GM12878 (cell line): ENCODE measurements around the gene LGMN. TPM values are rescaled to one million over a fixed set of nuclear protein-coding genes. Genes with fewer than 3 reads are reported as not detected.

Source experiments
- ATAC-seq: fragments of 200-7000 bp; cut with Tn5 transposase; 3 replicates; pipeline ENCODE4 v1.9.1; 2020; ENCODE audit warnings: mild to moderate bottlenecking, moderate library complexity
- BruUV-seq: library from RNA; stranded (reverse); fragments of 400-500 nt; replicated peaks from 2 replicates; lab custom pipeline; 2021; lab: Mats Ljungman, UMichigan
- CTCF ChIA-PET: fragments of 300-600 bp; sonication (Branson Sonifier 250); formaldehyde crosslinking; extraction: SDS; loops from one replicate; lab custom pipeline; 2021; ENCODE audit warnings: inconsistent platforms; lab: Yijun Ruan, JAX
- POLR2A ChIA-PET: fragments of 350-600 bp; formaldehyde crosslinking; extraction: SDS; loops from one replicate; lab custom pipeline; 2021; ENCODE audit warnings: inconsistent platforms; lab: Charles Lee
- RAD21 ChIA-PET: fragments of 300-600 bp; sonication (Branson Sonifier 250); formaldehyde crosslinking; loops from one replicate; lab custom pipeline; 2023; ENCODE audit warnings: antibody characterized with exemption; ENCODE audit not compliant: unreplicated experiment; lab: Charles Lee
- SMC1A ChIA-PET: fragments of 300-600 bp; sonication (Branson Sonifier 250); formaldehyde crosslinking; loops from one replicate; lab custom pipeline; 2023; ENCODE audit not compliant: unreplicated experiment, uncharacterized antibody; lab: Charles Lee
- DNase-seq: peaks from one replicate; pipeline ENCODE4 v3.0.0-alpha.2; 2011; ENCODE audit warnings: low read depth, low spot score
- FAIRE-seq: peaks from 3 replicates; lab custom pipeline; 2011; peaks lifted over from hg19 to GRCh38; lab: Jason Lieb, UNC
- H2AFZ ChIP-seq: 2 replicates; pipeline ENCODE4 v1.6.0; 2011; ENCODE audit warnings: low read depth, low read length, control low read depth; ENCODE audit not compliant: control insufficient read depth
- H3K27ac ChIP-seq: 2 replicates; pipeline ENCODE4 v1.5.1; 2011; ENCODE audit warnings: control low read depth; ENCODE audit not compliant: control insufficient read depth, insufficient read depth
- H3K27me3 ChIP-seq, 2 experiments: replicated peaks in 1 of 2; 2 replicates each; pipeline versions ENCODE4 v1.6.0 to v1.6.1; 2011; ENCODE audit warnings: low read length in 1 of 2; ENCODE audit not compliant: control insufficient read depth in 2 of 2, insufficient read depth in 2 of 2
- H3K36me3 ChIP-seq, 2 experiments: 2 replicates each; pipeline ENCODE4 v1.5.1; 2011; ENCODE audit warnings: low read length in 1 of 2; ENCODE audit not compliant: control insufficient read depth in 2 of 2, insufficient read depth in 2 of 2
- H3K4me1 ChIP-seq: 2 replicates; pipeline ENCODE4 v1.6.1; 2011; ENCODE audit warnings: mild to moderate bottlenecking, low read length, moderate library complexity, mixed read lengths; ENCODE audit not compliant: control insufficient read depth, insufficient read depth
- H3K4me2 ChIP-seq: 2 replicates; pipeline ENCODE4 v1.6.0; 2011; ENCODE audit warnings: control low read depth; ENCODE audit not compliant: control insufficient read depth, insufficient read depth
- H3K4me3 ChIP-seq: fragments of 200-600 bp; sonication (generic); 2 replicates; pipeline ENCODE4 v1.5.1; 2016
- H3K79me2 ChIP-seq: 2 replicates; pipeline ENCODE4 v1.6.0; 2011; ENCODE audit warnings: low read length; ENCODE audit not compliant: control insufficient read depth, insufficient read depth
- H3K9ac ChIP-seq: 2 replicates; pipeline ENCODE4 v1.8.0; 2011; ENCODE audit warnings: low read length, control low read depth, mixed read lengths; ENCODE audit not compliant: control insufficient read depth, insufficient read depth
- H3K9me3 ChIP-seq: replicated peaks from 3 replicates; pipeline ENCODE4 v1.5.1; 2011; ENCODE audit warnings: mild to moderate bottlenecking, low read length; ENCODE audit not compliant: control insufficient read depth, insufficient read depth
- H4K20me1 ChIP-seq: 2 replicates; pipeline ENCODE4 v1.6.0; 2011; ENCODE audit not compliant: control insufficient read depth, insufficient read depth
- BHLHE40 ChIP-seq, 2 experiments: fragments of 450-650 bp in 1 of 2; IDR thresholded peaks; 2 replicates each; pipeline ENCODE4 v1.6.1; 2011 to 2017; ENCODE audit warnings: low read depth in 2 of 2, borderline replicate concordance in 1 of 2, improper control_type of control experiment in 1 of 2, low read length in 1 of 2, mild to moderate bottlenecking in 1 of 2
- BRCA1 ChIP-seq: IDR thresholded peaks from 2 replicates; pipeline ENCODE4 v1.6.1; 2011; ENCODE audit warnings: low read depth, low read length, improper control_type of control experiment
- HDAC2 ChIP-seq: fragments of 200-600 bp; sonication (generic); IDR thresholded peaks from 2 replicates; pipeline ENCODE4 v1.6.1; 2017
- NFYA ChIP-seq: IDR thresholded peaks from 2 replicates; pipeline ENCODE4 v1.6.1; 2011; ENCODE audit warnings: low read depth, mild to moderate bottlenecking, low read length, improper control_type of control experiment, borderline replicate concordance
- TCF12 ChIP-seq: IDR thresholded peaks from 2 replicates; pipeline ENCODE4 v1.6.1; 2011; ENCODE audit warnings: low read depth, mild to moderate bottlenecking, low read length
- WGBS: methylation state at CpG from one replicate; pipeline ENCODE4 v1.1.6; 2016; ENCODE audit warnings: low lambda C conversion rate; ENCODE audit not compliant: insufficient replicate concordance, insufficient coverage; ENCODE audit errors: missing lambda C conversion rate; 5-methylcytosine and 5-hydroxymethylcytosine counted together
- in situ Hi-C: fragments of 300-500 bp; cut with MboI; formaldehyde crosslinking; loops from 9 replicates; pipeline ENCODE4 v1.14.3; 2018; ENCODE audit warnings: mixed read lengths
- intact Hi-C: fragments of 100-400 bp; cut with micrococcal nuclease; formaldehyde crosslinking; loops from one replicate; pipeline ENCODE4 v1.14.2; 2022; ENCODE audit not compliant: unreplicated experiment
- polyA plus RNA-seq, 11 experiments: library from polyadenylated mRNA; depleted of rRNA in 4 of 11; unstranded in 6 of 11; stranded (reverse) in 5 of 11; fragments of >200 nt; fragmentation: Nextera tagmentation in 4 of 11; fragmentation: Illumina TruSeq in 1 of 11; extraction: Ambion mirVana in 4 of 11; extraction: Trizol in 1 of 11; gene quantifications; 1 replicate in 1 of 11; 2 replicates in 10 of 11; pipeline versions ENCODE4 v1.2.1 to v1.2.3, GENCODE V29; 2011 to 2016; ENCODE audit warnings: inconsistent platforms in 2 of 11, missing spikeins in 2 of 11, low read depth in 1 of 11
- total RNA-seq, 4 experiments: library from RNA; depleted of rRNA in 3 of 4; stranded (reverse); fragments of >200 nt in 3 of 4; fragmentation: Illumina TruSeq in 1 of 4; extraction: Trizol in 1 of 4; gene quantifications; 2 replicates each; pipeline versions ENCODE4 v1.2.1 to v1.2.3, GENCODE V29; 2013 to 2021
- TF ChIP-seq, protein P1 (sequence below): fragments of 450-650 bp; IDR thresholded peaks from 2 replicates; pipeline ENCODE4 v1.6.1; 2016; ENCODE audit warnings: mild to moderate bottlenecking

Gene LGMN
- total and polyA plus RNA-seq, 10 of the 15 experiments (the other 5 are each of a cell fraction or from before 2014, with no cell fraction given): 0.71 to 192 (median 3.9) TPM

DNA sequence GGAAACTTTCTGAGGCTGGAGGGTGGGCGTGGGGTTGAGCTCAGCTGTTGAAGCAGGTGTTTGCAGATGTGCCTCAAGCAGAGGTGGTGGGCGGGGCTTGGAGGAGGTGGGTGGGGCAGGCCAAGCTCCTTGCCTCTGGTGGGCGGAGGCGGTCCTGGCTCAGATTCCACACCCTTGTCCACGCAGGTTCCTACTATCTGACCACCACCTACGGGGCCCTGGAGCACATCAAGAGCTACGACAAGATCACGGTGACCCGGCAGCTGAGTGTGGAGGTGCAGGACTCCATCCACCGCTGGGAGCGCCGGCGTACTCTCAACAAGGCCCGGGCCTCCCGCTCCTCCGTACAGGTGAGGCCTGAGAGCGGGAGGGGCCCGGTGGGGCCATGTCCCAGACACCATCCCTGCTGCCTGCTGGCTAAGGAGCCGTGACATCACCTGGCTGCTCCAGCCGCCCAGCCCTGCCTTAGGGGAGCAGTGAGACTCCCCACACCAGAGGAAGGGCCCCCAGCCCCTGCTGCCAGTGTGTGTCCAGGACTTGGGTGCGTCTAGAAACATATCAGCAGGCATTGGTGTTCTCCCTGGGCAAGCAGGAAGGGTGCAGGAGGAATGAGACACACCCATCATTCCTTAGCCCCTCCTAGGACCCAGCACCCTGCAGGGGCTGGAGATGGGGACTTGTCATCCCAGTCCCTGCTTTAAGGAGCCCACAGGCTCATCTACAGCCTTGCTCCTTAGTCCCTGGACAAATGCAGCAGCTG lies 63.4 kb downstream of the LGMN start:
- no peak overlapping the region for H3K4me3 ChIP-seq
- no peaks in the 10 kb centered on the region for H4K20me1 ChIP-seq
- peaks cover 7% of the 10 kb centered on the region for H3K4me1 ChIP-seq
- H3K4me2 ChIP-seq: no peak overlapping the region
- no peaks in the 10 kb centered on the region; the same call in 2 of the 3 replicates for H3K9me3 ChIP-seq
- intact Hi-C loops (loop anchor here (5.0 to 10.0 kb wide), 2 partner anchors 360 to 548 kb away; partner anchors contain the start of gene SLC24A4), in situ Hi-C loops (loop anchor here (25.0 kb wide), 1 partner anchor 548 kb away; no protein-coding TSS in a partner anchor)
- H2AFZ ChIP-seq: no peak overlapping the region
- no peaks in the 10 kb centered on the region for H3K27me3 ChIP-seq
- no peak for FAIRE-seq
- CTCF ChIA-PET: interaction anchor here (1.5 to 3.3 kb wide), 3 partner anchors 88 to 101 kb away, joined by 3 to 18 read pairs (median 7); no protein-coding TSS in a partner anchor
- 78% methylated on average over 12 of the region's 21 CpGs for WGBS
- TF ChIP-seq TCF12 (peak; percentile 75; the same call in 1 of the 2 replicates), HDAC2 (no peak), NFYA (no peak), BRCA1 (no peak), BHLHE40 (IDR thresholded peaks at IDR 0.05; ENCODE audit: borderline replicate concordance in 1 of 2, low read depth in 2 of 2, low read length in 1 of 2) (no peak)
- TF ChIP-seq, protein P1, sequence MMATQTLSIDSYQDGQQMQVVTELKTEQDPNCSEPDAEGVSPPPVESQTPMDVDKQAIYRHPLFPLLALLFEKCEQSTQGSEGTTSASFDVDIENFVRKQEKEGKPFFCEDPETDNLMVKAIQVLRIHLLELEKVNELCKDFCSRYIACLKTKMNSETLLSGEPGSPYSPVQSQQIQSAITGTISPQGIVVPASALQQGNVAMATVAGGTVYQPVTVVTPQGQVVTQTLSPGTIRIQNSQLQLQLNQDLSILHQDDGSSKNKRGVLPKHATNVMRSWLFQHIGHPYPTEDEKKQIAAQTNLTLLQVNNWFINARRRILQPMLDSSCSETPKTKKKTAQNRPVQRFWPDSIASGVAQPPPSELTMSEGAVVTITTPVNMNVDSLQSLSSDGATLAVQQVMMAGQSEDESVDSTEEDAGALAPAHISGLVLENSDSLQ: no peak
- TF ChIP-seq, all 136 proteins: peak for 1
- Histone ChIP-seq H3K36me3 (peaks cover 0 to 22% of the 10 kb centered on the region in 2 experiments; a peak in 3 of 4 replicates), H3K9ac (no peak overlapping the region), H3K79me2 (no peaks in the 10 kb centered on the region), H3K27ac (no peak overlapping the region)
- ChIA-PET SMC1A (interaction anchor here (0.6 to 6.8 kb wide), 4 partner anchors 69 to 224 kb away, joined by 3 to 63 read pairs (median 6); no protein-coding TSS in a partner anchor), POLR2A (interaction anchor here (0.5 kb wide), 1 partner anchor 41 kb away, joined by 3 read pairs; no protein-coding TSS in a partner anchor), RAD21 (interaction anchor here (0.6 to 0.7 kb wide), 2 partner anchors 478 to 681 kb away, joined by 3 to 4 read pairs; no protein-coding TSS in a partner anchor)
- ATAC-seq (no peak), DNase-seq (no peak)
- no TSS peak for BruUV-seq
